C4-2B (cell line): ENCODE data around the gene RPL29.

Experiments
- CTCF ChIP-seq: fragments of 450-650 bp; conservative IDR thresholded peaks from 2 replicates; pipeline ENCODE4 v1.5.1; 2017; ENCODE audit warnings: mild to moderate bottlenecking
- ZFX ChIP-seq: fragments of 450-650 bp; IDR thresholded peaks from 2 replicates; pipeline ENCODE4 v1.6.1; 2017

- TF ChIP-seq CTCF (no peak), ZFX (no peak)
These were observed 36.2 kb upstream of the RPL29 start for GRCh38 chr3:52031896-52032295.
